HG03469 (cell line): ENCODE data around the gene ADARB1.

Experiments used
- ATAC-seq: cut with Tn5 transposase; IDR thresholded peaks from one replicate; pipeline ENCODE4 v1.9.1; 2021; ENCODE audit warnings: mild to moderate bottlenecking, moderate library complexity, moderate number of reproducible peaks; ENCODE audit not compliant: unreplicated experiment

Gene ADARB1

GRCh38 chr21:45187646-45188045 is 113.3 kb downstream of the ADARB1 start:
- no peak for ATAC-seq

GRCh38 chr21:45190013-45190412 is 115.6 kb downstream of the ADARB1 start:
- no peak for ATAC-seq

- ATAC-seq: no peak
These were observed 118.0 kb downstream of the ADARB1 start for GRCh38 chr21:45192332-45192731.

- ATAC-seq: no peak
These were observed 122.2 kb downstream of the ADARB1 start for GRCh38 chr21:45196620-45197019.

GRCh38 chr21:45199201-45199600 is 124.8 kb downstream of the ADARB1 start:
- no peak for ATAC-seq

GRCh38 chr21:45200031-45200430 is 125.7 kb downstream of the ADARB1 start:
- ATAC-seq: no peak

- ATAC-seq: no peak
These were observed 126.4 kb downstream of the ADARB1 start for GRCh38 chr21:45200581-45201296.

GRCh38 chr21:45202344-45202743 is 128.0 kb downstream of the ADARB1 start:
- no peak for ATAC-seq

- no peak for ATAC-seq
These were observed 128.5 kb downstream of the ADARB1 start for GRCh38 chr21:45202889-45203288.

GRCh38 chr21:45203983-45204382 is 129.6 kb downstream of the ADARB1 start:
- ATAC-seq: no peak

GRCh38 chr21:45204395-45204794 is 130.0 kb downstream of the ADARB1 start:
- no peak for ATAC-seq

GRCh38 chr21:45207839-45208626 is 133.7 kb downstream of the ADARB1 start:
- no peak for ATAC-seq

GRCh38 chr21:45208627-45208951 is 134.2 kb downstream of the ADARB1 start:
- ATAC-seq: no peak

GRCh38 chr21:45209046-45209445 is 134.7 kb downstream of the ADARB1 start:
- no peak for ATAC-seq

- no peak for ATAC-seq
These were observed 135.4 kb downstream of the ADARB1 start for GRCh38 chr21:45209685-45210284.

GRCh38 chr21:45210461-45210983 is 136.1 kb downstream of the ADARB1 start:
- ATAC-seq: no peak

GRCh38 chr21:45211661-45212060 is 137.3 kb downstream of the ADARB1 start:
- ATAC-seq: no peak

- ATAC-seq: no peak
These were observed 139.0 kb downstream of the ADARB1 start for GRCh38 chr21:45213392-45213791.

- ATAC-seq: no peak
These were observed 140.8 kb downstream of the ADARB1 start for GRCh38 chr21:45215213-45215612.

GRCh38 chr21:45217010-45217409 is 142.6 kb downstream of the ADARB1 start:
- ATAC-seq: no peak

GRCh38 chr21:45219517-45219916 is 145.1 kb downstream of the ADARB1 start:
- ATAC-seq: no peak

GRCh38 chr21:45220071-45220481 is 145.7 kb downstream of the ADARB1 start:
- no peak for ATAC-seq
